GM06990 (cell line): ENCODE data around the gene KIF1B.

ENCODE experiments used
- DNase-seq: peaks from one replicate; pipeline ENCODE4 v3.0.0-alpha.2; 2011; ENCODE audit not compliant: insufficient read length; ENCODE audit errors: extremely low read depth
- H3K27me3 ChIP-seq: replicated peaks from 2 replicates; pipeline ENCODE4 v1.6.0; 2011; ENCODE audit warnings: low read length; ENCODE audit not compliant: control insufficient read depth, insufficient read depth
- H3K36me3 ChIP-seq: 2 replicates; pipeline ENCODE4 v1.5.1; 2011; ENCODE audit warnings: low read length; ENCODE audit not compliant: control insufficient read depth, insufficient read depth
- H3K4me3 ChIP-seq: replicated peaks from 2 replicates; pipeline ENCODE4 v1.5.1; 2011; ENCODE audit warnings: low read depth, mild to moderate bottlenecking, control low read depth, low read length
- TF ChIP-seq, protein P1 (sequence below): IDR thresholded peaks from 2 replicates; pipeline ENCODE4 v1.5.1; 2011; ENCODE audit warnings: low read length, control low read depth, mild to moderate bottlenecking, inconsistent platforms; ENCODE audit not compliant: insufficient read depth, poor library complexity, severe bottlenecking

The KIF1B gene

DNA sequence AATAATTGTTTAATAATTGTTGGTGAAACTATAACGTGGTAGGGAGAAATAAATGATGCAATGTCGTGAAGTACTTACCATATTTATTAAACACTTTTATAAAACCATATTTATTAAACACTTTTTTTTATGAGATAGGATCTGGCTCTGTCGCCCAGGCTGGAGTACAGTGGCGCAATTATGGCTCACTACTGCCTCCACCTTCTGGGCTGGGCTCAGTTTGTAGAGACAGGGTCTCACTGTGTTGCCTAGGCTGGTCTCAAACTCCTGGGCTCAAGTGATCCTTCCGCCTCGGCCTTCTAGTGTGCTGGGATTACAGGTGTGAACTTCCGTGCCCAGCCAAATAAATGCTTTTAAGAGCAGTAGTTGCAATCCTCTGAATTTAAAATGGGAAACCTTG lies 112.5 kb downstream of the KIF1B start:
- TF ChIP-seq, protein P1, sequence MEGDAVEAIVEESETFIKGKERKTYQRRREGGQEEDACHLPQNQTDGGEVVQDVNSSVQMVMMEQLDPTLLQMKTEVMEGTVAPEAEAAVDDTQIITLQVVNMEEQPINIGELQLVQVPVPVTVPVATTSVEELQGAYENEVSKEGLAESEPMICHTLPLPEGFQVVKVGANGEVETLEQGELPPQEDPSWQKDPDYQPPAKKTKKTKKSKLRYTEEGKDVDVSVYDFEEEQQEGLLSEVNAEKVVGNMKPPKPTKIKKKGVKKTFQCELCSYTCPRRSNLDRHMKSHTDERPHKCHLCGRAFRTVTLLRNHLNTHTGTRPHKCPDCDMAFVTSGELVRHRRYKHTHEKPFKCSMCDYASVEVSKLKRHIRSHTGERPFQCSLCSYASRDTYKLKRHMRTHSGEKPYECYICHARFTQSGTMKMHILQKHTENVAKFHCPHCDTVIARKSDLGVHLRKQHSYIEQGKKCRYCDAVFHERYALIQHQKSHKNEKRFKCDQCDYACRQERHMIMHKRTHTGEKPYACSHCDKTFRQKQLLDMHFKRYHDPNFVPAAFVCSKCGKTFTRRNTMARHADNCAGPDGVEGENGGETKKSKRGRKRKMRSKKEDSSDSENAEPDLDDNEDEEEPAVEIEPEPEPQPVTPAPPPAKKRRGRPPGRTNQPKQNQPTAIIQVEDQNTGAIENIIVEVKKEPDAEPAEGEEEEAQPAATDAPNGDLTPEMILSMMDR: no peak
- no peaks in the 10 kb centered on the region for H3K27me3 ChIP-seq
- no peaks in the 10 kb centered on the region for H3K36me3 ChIP-seq
- no peak overlapping the region for H3K4me3 ChIP-seq
- DNase-seq: no peak

DNA sequence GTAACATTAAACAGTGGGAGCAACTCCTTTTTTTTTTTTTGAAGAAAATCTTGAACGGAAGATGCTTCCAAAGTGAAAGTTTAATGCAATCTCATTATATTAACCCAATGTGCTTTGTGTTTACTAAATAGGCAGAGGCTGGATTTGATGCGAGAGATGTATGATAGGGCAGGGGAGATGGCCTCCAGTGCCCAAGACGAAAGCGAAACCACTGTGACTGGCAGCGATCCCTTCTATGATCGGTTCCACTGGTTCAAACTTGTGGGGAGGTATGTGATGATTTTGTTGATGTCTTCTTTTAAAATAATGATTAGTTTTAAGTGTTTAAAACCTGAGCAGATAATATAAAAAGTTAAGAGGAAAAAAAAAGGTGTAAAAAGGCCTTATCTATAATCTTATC lies 114.3 kb downstream of the KIF1B start:
- Histone ChIP-seq H3K4me3 (no peak overlapping the region), H3K36me3 (no peaks in the 10 kb centered on the region), H3K27me3 (no peaks in the 10 kb centered on the region)
- TF ChIP-seq, protein P1: no peak
- no peak for DNase-seq

GRCh38 chr1:10325521-10325920 lies 115.2 kb downstream of the KIF1B start:
- no peaks in the 10 kb centered on the region for H3K36me3 ChIP-seq
- DNase-seq: no peak
- TF ChIP-seq, protein P1: no peak
- H3K27me3 ChIP-seq: no peaks in the 10 kb centered on the region
- no peak overlapping the region for H3K4me3 ChIP-seq

DNA sequence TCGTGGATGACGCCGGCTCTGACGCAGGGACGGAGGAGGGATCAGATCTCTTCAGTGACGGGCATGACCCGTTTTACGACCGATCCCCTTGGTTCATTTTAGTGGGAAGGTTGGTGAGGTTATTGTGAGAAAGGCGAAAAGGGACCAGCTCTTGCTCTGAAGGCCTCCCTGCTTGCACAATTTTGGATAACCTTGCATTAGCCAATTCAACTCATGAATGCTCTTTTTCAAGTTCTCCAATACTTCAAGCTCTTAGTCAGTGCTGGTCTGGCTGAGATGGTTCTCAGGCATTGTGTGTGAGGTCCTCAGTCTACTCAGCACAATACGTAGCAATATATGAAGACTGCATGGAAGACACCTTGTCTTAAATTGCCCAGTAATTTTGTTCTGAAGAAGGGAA lies 115.9 kb downstream of the KIF1B start:
- DNase-seq: no peak
- H3K36me3 ChIP-seq: no peaks in the 10 kb centered on the region
- H3K4me3 ChIP-seq: no peak overlapping the region
- TF ChIP-seq, protein P1: no peak
- no peaks in the 10 kb centered on the region for H3K27me3 ChIP-seq

GRCh38 chr1:10328180-10328963 lies 118.0 kb downstream of the KIF1B start:
- DNase-seq: no peak
- Histone ChIP-seq H3K27me3 (no peaks in the 10 kb centered on the region), H3K4me3 (no peak overlapping the region), H3K36me3 (no peaks in the 10 kb centered on the region)
- TF ChIP-seq, protein P1: no peak

- DNase-seq: no peak
- Histone ChIP-seq H3K27me3 (no peaks in the 10 kb centered on the region), H3K4me3 (no peak overlapping the region), H3K36me3 (no peaks in the 10 kb centered on the region; the same call in 1 of the 2 replicates)
- TF ChIP-seq, protein P1: no peak
These were observed 127.1 kb downstream of the KIF1B start for GRCh38 chr1:10337436-10337835.
